Left colon (tissue), 2 donors: ENCODE data around the gene PCP2. TPM values are rescaled to one million over a fixed set of nuclear protein-coding genes. Genes with fewer than 3 reads are reported as not detected.

ENCODE experiments used
- ATAC-seq: fragments of 200-7000 bp; cut with Tn5 transposase; one replicate; pipeline ENCODE4 v1.9.1; 2020; ENCODE audit warnings: mild to moderate bottlenecking, moderate library complexity
- DNase-seq, 2 donors: peaks; one replicate each; pipeline ENCODE4 v3.0.0-alpha.2; 2020
- intact Hi-C, 2 donors: fragments of 100-400 bp; cut with DNase I in 1 of 2; cut with micrococcal nuclease in 1 of 2; formaldehyde crosslinking; loops; one replicate each; pipeline versions ENCODE4 v1.11.2 to v1.14.0; 2022; cut with DNase I, micrococcal nuclease
- total RNA-seq, 2 donors: library from RNA; stranded (reverse); fragmentation: NEBNext Ultra II Directional; extraction: Animal tissue kit (Norgen Biotek cat#: 25700); gene quantifications; one replicate each; pipeline ENCODE4 v1.2.1, GENCODE V29; 2021
- donor health status: DM: no; HTN: no; CAD: no.
- donor health status: DM: yes; HTN: yes; CAD: no.

PCP2 gene
- total RNA-seq, 2 donors from 2014 or later = 0.73 TPM; not detected in 1

GRCh38 chr19:7641290-7642276 is 8.1 kb upstream of the PCP2 start:
- ATAC-seq = no peak
- intact Hi-C loops = no loop called here
- no peak for DNase-seq

- intact Hi-C loops = no loop called here
- ATAC-seq = no peak
- DNase-seq = no peak
Observed at GRCh38 chr19:7640803-7641202, 7.3 kb upstream of the PCP2 start.

- DNase-seq (no peak), ATAC-seq (no peak)
- intact Hi-C loops = no loop called here
Observed at GRCh38 chr19:7639863-7640348, 6.4 kb upstream of the PCP2 start.

- ATAC-seq (no peak), DNase-seq (no peak)
- intact Hi-C loops = no loop called here
Observed at GRCh38 chr19:7638802-7639465, 5.4 kb upstream of the PCP2 start.

GRCh38 chr19:7637374-7638256 is 4.1 kb upstream of the PCP2 start:
- intact Hi-C loops = no loop called here
- peak; percentile 67 to 70 for DNase-seq
- ATAC-seq = peak; percentile 68

- ATAC-seq (peak; percentile 97), DNase-seq (peak; percentile 79 to 93)
- intact Hi-C loops = no loop called here
Observed at GRCh38 chr19:7636691-7637373, 3.3 kb upstream of the PCP2 start, which contains the start of gene STXBP2. Gene STXBP2, plus strand, starts transcription at chr19:7637110. Its CDS starts 40 bp downstream, at chr19:7637150.

- intact Hi-C loops = no loop called here
- no peak for ATAC-seq
- no peak for DNase-seq
Observed at GRCh38 chr19:7636317-7636690, 2.8 kb upstream of the PCP2 start.

- no peak for ATAC-seq
- no peak for DNase-seq
- intact Hi-C loops = no loop called here
Observed at GRCh38 chr19:7635670-7636069, 2.2 kb upstream of the PCP2 start.

- DNase-seq (no peak), ATAC-seq (no peak)
- intact Hi-C loops = no loop called here
Observed at GRCh38 chr19:7632340-7633203, 947 bp downstream of the PCP2 start.

- ATAC-seq (no peak), DNase-seq (no peak)
- intact Hi-C loops = no loop called here
Observed at GRCh38 chr19:7631577-7631976, 1.9 kb downstream of the PCP2 start.

- DNase-seq (peak; percentile 94 to 97), ATAC-seq (peak; percentile 98)
- intact Hi-C loops = no loop called here
Observed at GRCh38 chr19:7629347-7630054, 4.0 kb downstream of the PCP2 start, which contains the start of the genes PET100 and XAB2. Gene PET100, plus strand, starts transcription at chr19:7629793. Its CDS starts 41 bp downstream, at chr19:7629834. Gene XAB2, minus strand, starts transcription at chr19:7629545. Its CDS starts 18 bp downstream, at chr19:7629527.

- DNase-seq (no peak), ATAC-seq (no peak)
- intact Hi-C loops = no loop called here
Observed at GRCh38 chr19:7628589-7629311, 4.8 kb downstream of the PCP2 start.

GRCh38 chr19:7627166-7627565 is 6.4 kb downstream of the PCP2 start:
- DNase-seq = no peak
- intact Hi-C loops = no loop called here

GRCh38 chr19:7625763-7626372 is 7.7 kb downstream of the PCP2 start:
- intact Hi-C loops = no loop called here
- no peak for ATAC-seq
- DNase-seq = no peak

More at GRCh38 chr19:7627166-7627565, 6.4 kb downstream of the PCP2 start:
- no peak for ATAC-seq

- DNase-seq (no peak), ATAC-seq (no peak)
- intact Hi-C loops = no loop called here
Observed at GRCh38 chr19:7624810-7625209, 8.7 kb downstream of the PCP2 start.
